Kidney capillary endothelial cell (primary cell): ENCODE results near the gene EI24.

Experiments
- DNase-seq: peaks from one replicate; pipeline ENCODE4 v3.0.0-alpha.2; 2018; ENCODE audit warnings: low spot score

The EI24 gene

DNA sequence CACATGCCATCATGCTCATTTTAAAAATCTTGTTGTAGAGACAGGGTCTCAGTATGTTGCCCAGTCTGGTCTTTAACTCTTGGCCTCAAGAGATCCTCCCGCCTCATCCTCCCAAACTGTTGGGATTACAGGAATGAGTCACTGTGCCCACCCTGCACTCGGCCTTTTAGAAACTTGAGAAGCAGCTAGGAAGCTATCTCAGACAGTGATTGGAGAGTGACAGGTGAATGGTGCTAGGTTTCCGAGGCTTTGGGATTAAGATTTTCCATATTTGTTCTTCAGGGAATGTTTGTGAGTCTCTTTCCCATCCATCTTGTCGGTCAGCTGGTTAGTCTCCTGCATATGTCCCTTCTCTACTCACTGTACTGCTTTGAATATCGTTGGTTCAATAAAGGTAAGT, 10.5 kb downstream of the EI24 start:
- DNase-seq: no peak

DNA sequence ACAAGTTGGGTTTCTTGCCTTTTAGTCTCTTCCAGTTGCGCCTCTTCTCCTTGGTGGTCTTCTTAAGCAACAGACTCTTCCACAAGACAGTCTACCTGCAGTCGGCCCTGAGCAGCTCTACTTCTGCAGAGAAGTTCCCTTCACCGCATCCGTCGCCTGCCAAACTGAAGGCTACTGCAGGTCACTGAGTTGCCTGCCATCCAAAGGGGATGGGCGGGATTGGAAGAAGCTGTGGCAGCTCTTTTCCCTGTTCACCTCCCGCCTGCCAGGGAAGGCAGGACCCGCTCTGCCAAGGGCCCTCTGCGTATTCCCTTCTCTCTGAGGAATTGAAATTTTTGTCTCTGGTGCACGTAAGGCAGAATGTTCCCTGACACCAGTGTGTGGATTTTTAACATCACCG, 14.2 kb downstream of the EI24 start:
- no peak for DNase-seq

DNA sequence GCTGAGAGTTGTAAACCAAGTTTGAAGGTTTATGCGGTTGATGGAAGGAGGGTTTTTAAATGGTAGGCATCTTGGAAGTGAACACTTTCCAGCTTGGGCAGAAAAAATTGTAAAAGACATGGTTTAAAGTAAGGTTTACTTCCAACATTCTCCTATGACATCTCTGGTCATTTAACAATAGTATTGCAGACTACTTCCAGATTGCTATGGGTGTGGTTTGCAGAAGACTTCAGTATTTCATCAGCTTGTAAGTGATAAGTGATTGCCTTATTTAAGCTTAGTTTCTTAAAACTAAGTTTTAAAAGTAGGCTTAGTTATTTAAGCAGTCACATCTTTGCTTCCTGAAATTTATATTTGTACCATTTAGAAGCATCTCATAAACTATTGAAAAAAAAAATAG, 16.2 kb downstream of the EI24 start:
- DNase-seq: no peak

DNA sequence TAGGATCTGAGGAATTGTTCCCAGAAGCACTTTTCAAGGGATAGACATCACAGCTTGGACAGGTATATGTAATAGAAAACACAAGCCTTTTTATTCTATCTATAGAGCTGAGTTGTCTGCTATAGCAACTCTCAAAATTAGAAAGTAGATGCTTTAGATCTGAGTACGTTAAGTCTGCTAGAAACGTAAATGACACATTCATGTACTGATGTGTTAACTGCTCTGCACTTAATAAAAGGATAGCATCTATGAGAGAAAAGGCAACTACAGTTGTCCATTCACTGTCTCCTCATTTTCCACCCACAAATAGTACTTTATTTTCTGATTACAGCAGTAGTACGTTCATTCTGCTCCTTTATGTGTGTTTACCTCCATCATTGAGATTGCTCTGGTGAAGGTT, 17.3 kb downstream of the EI24 start:
- DNase-seq: no peak

DNA sequence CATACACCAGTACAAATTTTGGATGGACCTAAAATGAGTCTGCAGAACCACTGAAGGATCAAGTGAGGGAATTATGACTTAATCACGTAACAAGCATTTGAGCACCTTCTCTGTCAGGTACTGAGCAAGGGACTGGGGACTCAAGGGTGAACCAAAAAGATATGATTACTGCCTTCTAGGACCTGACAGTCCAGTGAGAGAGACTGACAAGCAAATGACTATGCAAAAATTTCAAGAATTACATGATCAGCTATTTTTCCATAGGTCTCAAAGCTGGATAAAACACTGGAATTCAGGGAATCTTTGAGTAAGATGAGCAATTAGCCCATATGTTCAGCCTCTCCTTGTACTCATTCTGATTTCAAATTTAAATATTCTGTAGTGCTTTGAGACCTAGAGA, 18.2 kb downstream of the EI24 start:
- DNase-seq: no peak

DNA sequence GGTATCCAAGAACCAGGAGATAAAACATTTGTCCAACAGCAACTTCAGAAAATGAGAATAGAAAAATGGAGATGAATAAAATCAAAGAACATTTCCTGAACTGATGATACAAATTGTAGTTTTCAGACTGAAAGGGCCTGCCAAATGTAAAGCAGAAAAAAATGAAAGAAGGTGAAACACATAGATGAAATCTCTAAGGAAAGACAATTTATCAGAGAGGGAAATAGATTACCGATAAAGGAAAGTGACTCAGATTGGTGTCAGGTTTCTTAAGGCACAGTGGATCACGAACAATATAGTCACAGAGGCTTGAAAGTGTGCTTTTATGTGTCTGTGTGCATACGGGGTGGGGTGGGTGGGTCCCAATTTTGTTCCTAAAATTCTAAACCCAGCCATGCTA, 19.2 kb downstream of the EI24 start:
- no peak for DNase-seq

DNA sequence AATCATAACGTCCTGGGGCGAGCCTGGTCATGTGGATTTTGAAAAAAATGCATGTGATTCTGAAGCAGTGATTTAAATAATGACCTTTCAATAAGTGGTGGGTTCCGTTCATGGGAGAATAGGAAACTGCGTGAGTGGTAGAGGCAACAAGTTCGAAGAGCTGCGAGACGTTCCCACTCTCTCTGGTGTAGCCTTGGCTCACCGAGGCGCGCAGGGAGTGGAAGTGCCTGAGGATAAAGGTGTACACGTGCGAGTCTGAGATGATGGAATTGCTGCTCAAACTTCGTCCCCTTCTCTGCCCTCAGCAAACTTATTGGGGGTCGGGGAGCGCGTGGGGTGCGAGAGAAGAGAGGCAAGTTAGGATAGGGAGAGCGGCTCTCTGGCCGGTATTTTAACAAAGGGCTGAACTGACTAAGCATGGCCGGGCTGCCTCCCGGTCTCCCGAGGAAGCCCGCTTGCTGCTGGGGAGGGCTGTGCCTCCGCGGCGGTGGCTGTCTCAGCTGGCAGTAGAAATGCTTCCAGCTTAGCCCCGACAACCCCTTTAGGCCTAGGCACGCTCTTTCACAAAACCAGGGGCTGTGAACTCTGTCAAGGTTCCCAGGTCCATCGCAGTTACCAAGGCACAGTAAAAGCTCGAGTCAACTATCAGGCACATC, 22.5 kb downstream of the EI24 start:
- DNase-seq: peak; percentile 32

DNA sequence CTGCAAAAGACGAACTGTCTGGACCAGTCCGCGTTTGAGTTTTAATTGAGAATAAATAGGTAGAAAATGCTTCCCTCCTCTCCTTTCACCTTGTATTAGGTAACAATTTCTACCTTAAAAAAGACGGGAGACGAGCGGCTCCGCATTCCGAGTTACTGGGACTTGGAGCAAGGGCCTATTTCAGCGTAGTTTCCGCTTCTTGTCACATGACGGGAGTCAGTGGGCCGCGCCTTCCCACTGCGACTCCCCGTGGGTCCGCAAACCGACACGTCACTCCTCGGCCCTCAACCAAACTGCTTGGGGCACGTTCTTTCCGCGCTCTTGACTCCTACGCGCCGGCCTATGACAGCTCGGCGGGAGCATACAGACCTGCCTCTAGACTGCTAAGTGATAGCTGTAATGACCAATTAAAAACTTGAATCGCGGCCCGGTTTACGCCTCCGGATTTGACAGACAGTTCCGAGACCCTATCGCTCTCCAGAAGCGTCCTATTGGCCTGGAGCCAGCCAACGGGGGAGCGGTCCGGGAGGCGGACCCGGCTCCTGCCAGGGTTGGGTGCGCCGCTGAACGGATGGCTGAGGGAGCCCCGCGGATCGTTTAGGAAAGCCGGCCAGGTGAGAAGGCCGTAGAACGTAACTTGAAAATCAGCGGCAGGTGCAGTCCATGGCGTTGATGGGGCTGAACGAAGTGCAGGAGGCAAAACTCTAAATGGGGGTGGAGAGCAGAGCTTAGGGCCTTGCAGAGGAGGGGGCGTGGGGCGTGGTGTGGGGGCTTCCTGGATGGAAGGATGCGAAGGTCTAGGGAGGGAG, 23.2 kb downstream of the EI24 start, which contains the start of gene STT3A:
Gene STT3A (plus strand): TSS at position 548 of the 809 bp plus-strand sequence. CDS start 3,064 bp downstream, outside the sequence.
- peak; percentile 100 for DNase-seq

DNA sequence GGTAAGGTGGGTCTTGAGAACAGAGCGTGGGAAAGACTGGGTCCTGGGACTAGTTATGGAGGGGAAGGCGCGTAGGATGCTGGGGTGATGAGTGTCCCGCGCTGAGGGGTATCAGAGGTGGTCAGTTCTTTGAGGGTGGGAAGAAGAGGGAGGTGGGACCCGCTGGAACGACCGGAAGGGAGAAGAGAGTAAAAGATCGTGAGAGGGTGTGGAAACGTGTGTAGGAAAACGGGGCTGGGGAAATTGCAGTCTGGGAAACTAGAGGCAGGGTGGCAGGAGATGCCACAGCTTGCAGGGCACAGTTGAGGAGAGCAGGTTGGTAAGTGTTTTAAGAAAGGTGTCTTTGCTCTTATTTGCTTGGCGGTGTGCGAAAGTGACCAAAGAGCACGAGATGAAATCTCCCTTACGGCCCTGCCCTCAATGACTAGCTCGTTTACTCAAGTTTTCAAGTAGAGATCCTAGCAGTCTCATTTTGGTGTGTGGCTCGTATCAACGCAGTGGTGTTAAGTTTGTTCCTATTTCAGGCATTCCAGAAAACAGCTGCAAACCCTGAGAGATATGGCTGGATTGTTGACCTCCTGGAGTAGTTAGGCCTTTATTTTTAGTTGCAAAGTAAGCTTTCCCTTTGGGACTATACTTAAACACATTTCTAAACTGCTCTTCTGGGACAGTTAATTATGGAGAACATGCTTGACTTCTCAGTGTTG, 24.0 kb downstream of the EI24 start:
- DNase-seq: peak; percentile 26

DNA sequence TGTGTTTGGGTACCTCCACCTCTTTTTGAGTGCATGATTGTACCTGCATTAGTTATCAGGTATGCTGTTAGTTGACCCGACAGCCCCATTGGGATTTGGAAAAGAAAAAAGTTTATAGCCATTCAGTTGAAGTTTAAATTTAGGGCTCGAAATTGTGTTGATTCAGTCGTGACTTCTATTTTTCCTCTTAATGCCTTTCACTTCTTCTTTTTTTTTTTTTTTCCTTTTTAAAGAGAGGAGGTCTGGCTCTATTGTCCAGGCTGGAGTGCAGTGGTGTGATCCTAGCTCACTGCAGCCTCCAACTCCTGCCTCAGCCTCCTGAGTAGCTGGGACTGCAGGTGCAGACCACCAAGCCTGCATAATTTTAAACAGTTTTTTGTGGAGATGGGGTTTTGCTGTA, 25.7 kb downstream of the EI24 start:
- no peak for DNase-seq

DNA sequence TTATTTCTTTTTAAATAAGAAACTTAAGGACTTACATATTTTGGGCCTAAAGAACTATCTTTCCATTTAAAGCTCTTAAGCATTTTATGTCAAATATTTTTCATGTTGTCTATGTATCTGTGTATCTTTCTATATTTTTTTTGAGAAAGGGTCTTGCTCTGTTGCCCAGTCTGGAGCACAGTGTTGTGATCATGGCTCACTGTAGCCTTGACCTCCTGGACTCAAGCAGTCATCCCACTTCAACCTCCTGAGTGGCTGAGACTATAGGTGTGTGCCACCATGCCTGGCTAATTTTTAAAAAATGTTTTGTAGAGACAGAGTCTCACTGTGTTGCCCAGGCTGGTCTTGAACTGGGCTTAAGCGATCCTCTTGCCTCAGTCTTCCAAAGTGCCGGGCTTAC, 31.4 kb downstream of the EI24 start:
- DNase-seq: no peak

DNA sequence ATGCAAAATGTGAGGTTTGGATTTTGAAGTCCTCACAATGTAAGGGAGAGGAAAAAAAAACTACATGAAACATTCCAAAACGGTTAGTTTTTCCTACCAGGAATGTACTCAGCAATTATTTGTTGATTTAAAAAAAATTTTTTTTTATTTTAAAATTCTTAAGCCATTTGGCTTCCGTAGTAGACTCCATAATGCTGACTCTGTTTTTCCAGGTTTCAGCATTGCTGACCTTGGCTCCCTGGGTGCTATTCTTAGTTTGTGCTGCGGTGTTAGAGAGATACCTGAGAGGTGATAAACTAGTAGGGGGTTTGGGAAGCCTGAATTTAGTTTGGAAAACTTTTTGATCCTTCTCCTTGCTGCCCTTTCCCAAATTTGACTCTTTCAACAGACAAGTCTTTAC, 33.9 kb downstream of the EI24 start:
- DNase-seq: no peak

DNA sequence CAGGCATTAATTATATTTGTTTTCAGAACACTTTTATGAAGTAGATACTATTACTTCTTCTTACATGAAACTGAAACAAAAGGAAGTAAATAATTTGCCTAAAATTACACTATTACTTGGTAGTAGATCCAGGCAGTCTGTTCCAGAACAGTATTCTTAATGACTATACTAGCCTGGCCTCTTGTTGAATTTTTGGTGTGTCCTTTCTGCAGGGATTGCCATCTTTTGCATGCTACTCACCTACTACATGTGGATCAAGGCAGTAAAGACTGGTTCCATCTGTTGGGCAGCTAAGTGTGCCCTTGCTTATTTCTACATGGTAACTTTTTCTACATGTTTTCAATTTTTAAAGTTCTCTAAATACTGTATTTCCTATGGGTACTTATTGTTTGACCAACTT, 36.1 kb downstream of the EI24 start:
- no peak for DNase-seq

DNA sequence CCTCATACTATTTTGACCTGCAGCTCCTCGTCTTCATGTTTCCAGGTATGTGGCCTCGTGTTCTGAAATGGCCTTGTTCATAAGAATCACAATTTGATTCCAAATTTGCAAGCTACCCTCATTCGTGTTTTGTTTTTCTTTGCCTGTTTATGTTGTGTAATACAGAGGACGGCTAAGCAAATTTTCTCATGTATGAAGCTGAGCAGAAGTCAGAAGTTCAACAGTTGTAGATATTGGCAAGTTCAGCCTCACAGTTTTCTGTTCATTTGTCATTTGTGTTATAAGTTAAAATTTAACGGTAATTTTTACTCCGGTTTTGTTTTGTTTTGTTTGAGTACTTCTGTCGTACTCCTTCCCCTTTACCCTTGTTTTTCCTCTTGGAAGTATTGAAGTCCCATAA, 40.3 kb downstream of the EI24 start:
- DNase-seq: no peak

DNA sequence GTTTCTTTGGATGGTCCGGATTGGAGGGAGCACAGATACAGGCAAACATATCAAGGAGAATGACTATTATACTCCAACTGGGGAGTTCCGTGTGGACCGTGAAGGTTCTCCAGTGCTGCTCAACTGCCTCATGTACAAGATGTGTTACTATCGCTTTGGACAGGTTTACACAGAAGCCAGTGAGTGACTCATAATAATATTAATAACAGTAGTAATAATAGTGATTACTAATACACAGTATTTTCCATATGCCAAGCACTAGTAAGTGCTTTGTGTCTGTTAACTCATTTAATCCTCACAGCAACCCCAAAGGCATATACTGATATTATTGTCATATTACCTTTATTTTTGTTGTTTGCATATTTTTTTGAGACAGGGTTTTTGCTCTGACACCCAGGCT, 49.1 kb downstream of the EI24 start:
- DNase-seq: no peak

DNA sequence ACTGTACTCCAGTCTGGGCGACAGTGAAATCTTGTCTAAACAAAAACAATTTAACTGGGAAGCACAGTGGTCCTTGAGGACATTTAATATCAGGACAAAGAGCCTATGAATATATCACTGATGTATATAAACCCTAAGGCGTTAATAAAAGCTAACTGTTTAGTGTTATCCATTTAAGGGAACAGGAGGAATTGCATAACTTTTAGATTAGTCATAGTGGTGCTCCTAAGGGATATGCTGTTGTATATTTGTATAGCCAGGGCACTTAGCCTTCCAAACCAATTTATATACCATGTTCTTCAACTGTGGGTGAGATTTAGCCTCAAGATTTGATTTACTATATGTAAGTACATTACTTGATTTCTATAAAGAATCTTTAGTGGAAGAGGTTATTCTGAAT, 52.7 kb downstream of the EI24 start:
- DNase-seq: peak; percentile 35

DNA sequence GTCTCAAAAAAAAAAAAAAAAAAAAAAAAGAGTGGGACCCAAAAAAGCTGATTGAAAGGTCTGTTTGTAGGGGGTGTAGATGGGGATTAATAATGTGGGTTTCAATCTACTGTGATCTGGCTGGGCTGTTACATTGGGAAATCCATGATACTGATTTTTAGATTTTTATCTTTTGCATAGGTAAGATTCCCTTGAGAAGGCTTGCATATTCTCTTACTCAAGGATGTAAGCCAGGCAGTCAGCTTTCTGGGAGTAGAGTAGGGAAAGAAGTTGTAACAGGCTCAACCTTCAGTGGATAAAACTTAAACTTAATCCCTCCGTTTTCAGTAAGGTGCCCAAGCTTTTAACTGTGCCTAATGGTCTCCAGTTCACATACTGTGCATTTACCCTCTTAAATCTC, 53.8 kb downstream of the EI24 start:
- DNase-seq: no peak

DNA sequence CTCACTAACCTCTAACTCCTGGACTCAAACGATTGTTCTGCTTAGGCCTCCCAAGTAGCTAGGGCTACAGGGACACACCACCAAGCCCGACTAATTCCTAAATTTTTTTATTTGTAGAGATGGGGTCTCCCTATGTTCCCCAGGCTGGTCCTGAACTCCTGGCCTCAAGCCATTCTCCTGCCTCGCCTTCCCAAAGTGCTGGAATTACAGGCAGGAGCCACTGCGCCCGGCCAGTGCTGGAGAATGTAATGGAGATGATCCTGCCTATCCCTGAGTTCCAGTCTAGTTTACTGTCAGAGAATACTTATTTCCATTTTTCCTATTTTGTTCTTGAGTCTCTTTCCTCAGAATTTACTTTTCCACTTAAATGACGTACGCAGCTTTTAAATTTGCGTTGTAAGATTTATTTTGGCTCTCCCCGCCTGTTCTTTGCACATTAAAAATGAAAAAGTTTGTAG, 55.5 kb downstream of the EI24 start, which contains the start of gene CHEK1:
Gene CHEK1 (plus strand): TSS at position 408 of the 458 bp plus-strand sequence. CDS start 1,606 bp downstream, outside the sequence.
- DNase-seq: peak; percentile 6

DNA sequence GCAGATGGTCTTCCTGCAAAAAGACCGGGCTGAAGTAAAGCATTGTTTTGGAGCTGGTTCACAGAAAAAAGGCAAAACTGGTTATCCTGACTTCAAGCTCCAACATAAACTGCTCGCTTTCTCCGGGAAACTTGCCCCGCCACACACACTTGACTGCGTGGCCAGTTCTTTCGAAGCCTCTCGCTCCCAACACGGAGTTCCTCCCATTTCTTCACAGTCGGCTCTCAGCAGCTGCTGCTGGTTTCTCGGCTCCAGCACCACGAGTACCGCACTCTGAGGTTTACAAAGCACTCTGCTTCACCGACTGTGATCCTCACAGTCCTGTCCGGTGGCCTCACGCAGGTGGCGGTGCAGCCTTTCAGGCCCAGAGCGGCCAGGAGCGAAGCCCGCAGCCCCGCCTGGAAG, 56.0 kb downstream of the EI24 start:
- DNase-seq: no peak

DNA sequence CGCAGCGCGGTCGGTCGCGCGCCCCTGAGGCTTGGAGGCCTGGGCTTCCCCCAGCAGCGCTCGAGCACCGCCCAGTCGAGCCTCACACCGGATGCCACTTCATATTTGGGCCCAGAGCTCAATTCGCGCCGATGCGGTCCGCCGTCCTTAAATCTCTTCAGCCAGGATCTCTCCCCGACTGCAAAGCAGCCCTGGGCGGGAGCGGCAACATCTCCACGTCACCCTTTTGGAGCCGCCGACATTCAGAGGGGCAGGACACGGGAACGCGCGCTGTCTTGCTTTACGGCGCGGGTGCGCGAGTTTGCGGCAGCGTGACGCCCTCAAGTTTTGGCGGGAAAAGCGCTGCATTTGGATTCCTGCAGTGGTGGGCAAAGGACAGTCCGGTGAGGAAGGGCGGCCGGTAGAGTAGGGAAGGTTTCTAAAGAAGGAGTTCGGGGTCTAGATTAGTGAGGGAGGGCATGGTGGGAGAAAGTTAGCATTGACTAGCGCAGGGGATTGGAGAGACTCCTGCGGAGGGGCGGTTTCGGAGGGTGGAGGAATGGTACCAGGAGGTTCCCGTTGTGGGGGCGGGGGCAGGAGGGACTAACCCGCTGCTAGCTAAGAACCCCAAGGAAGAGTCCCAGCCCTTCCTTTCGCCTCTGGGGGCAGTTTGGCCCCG, 56.5 kb downstream of the EI24 start:
- peak; percentile 80 for DNase-seq

DNA sequence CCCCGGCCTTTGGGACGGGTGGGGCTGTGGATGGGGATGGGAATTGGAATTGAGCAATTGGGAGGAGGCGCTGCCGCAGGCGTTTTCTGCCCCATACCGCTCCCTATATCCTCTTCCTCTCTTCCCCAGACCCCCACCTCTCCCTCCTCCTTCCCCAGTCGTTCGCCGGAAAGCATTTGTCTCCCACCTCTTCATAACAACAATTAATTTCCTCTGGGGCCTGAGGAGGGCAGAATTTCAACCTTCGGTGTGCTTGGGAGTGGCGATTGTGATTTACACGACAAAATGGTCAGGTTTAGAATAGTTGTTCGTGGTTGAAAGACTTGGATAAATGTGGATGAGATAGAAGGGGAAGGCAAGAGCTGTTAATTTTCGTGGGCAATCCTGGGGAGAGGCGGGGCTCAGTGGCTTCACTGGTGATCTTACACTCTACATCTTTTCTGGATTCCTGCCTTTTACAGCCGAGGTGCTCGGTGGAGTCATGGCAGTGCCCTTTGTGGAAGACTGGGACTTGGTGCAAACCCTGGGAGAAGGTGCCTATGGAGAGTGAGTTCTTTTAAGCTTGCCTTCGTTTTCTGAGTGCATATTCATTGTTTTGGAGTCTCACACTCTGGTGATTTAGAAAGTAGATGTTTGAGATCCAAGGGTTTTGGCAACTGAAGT, 57.1 kb downstream of the EI24 start:
- DNase-seq: peak; percentile 67
